H9 (cell line): Measurements from ENCODE around the gene ALKBH4. TPM values are rescaled to one million over a fixed set of nuclear protein-coding genes. Genes with fewer than 3 reads are reported as not detected.

Experiments
- DNase-seq: peaks from one replicate; pipeline ENCODE4 v3.0.0-alpha.2; 2017
- H2AFZ ChIP-seq: one replicate; pipeline ENCODE4 v1.6.1; 2013; ENCODE audit warnings: mild to moderate bottlenecking, low read length, control low read depth, moderate library complexity
- H2AK5ac ChIP-seq: 2 replicates; pipeline ENCODE4 v1.6.1; 2013; ENCODE audit warnings: low read length, control low read depth, mixed read lengths; ENCODE audit not compliant: insufficient read length
- H2BK120ac ChIP-seq: one replicate; pipeline ENCODE4 v1.6.1; 2013; ENCODE audit warnings: low read depth, mild to moderate bottlenecking, low read length, control low read depth, inconsistent platforms; ENCODE audit not compliant: poor library complexity, severe bottlenecking
- H2BK12ac ChIP-seq: 2 replicates; pipeline ENCODE4 v1.6.1; 2013; ENCODE audit warnings: low read length, control low read depth, mixed read lengths, low read depth; ENCODE audit not compliant: insufficient read length
- H2BK15ac ChIP-seq: 2 replicates; pipeline ENCODE4 v1.6.1; 2013; ENCODE audit warnings: low read depth, low read length, control low read depth
- H2BK20ac ChIP-seq: one replicate; pipeline ENCODE4 v1.6.1; 2013; ENCODE audit warnings: low read depth, mild to moderate bottlenecking, low read length, control low read depth, inconsistent platforms; ENCODE audit not compliant: poor library complexity, severe bottlenecking
- H2BK5ac ChIP-seq: 2 replicates; pipeline ENCODE4 v1.6.1; 2013; ENCODE audit warnings: low read length, control low read depth, mixed read lengths; ENCODE audit not compliant: insufficient read length
- H3K14ac ChIP-seq: 2 replicates; pipeline ENCODE4 v1.6.1; 2013; ENCODE audit warnings: low read length, control low read depth; ENCODE audit not compliant: insufficient read depth
- H3K18ac ChIP-seq: 2 replicates; pipeline ENCODE4 v1.6.1; 2013; ENCODE audit warnings: low read depth, mild to moderate bottlenecking, mixed read lengths, low read length, control low read depth; ENCODE audit not compliant: insufficient read length
- H3K23ac ChIP-seq: 2 replicates; pipeline ENCODE4 v1.6.1; 2013; ENCODE audit warnings: low read length, control low read depth, mixed read lengths, low read depth; ENCODE audit not compliant: insufficient read length
- H3K23me2 ChIP-seq: 2 replicates; pipeline ENCODE4 v1.6.1; 2013; ENCODE audit warnings: low read depth, mild to moderate bottlenecking, mixed read lengths, low read length, control low read depth; ENCODE audit not compliant: insufficient read length, poor library complexity, severe bottlenecking
- H3K27ac ChIP-seq: 2 replicates; pipeline ENCODE4 v1.5.1; 2013; ENCODE audit warnings: low read length, control low read depth, mixed read lengths, low read depth; ENCODE audit not compliant: insufficient read length
- H3K27me3 ChIP-seq: 2 replicates; pipeline ENCODE4 v1.6.1; 2013; ENCODE audit warnings: low read length, control low read depth, inconsistent platforms; ENCODE audit not compliant: insufficient read depth
- H3K4ac ChIP-seq: 2 replicates; pipeline ENCODE4 v1.6.1; 2013; ENCODE audit warnings: low read depth, mild to moderate bottlenecking, control low read depth, inconsistent platforms, low read length, moderate library complexity
- H3K4me1 ChIP-seq: 2 replicates; pipeline ENCODE4 v1.6.1; 2013; ENCODE audit warnings: low read length, control low read depth, inconsistent platforms; ENCODE audit not compliant: insufficient read depth
- H3K4me2 ChIP-seq: 2 replicates; pipeline ENCODE4 v1.6.1; 2013; ENCODE audit warnings: low read length, control low read depth, mixed read lengths; ENCODE audit not compliant: insufficient read length, insufficient read depth
- H3K56ac ChIP-seq: 2 replicates; pipeline ENCODE4 v1.6.1; 2013; ENCODE audit warnings: low read depth, mild to moderate bottlenecking, mixed read lengths, low read length, control low read depth; ENCODE audit not compliant: insufficient read length
- H3K79me1 ChIP-seq: 2 replicates; pipeline ENCODE4 v1.6.1; 2013; ENCODE audit warnings: low read depth, mild to moderate bottlenecking, moderate library complexity, low read length, control low read depth, inconsistent platforms; ENCODE audit not compliant: insufficient read depth, poor library complexity, severe bottlenecking
- H3K79me2 ChIP-seq: 2 replicates; pipeline ENCODE4 v1.6.1; 2013; ENCODE audit warnings: low read length, control low read depth, inconsistent platforms; ENCODE audit not compliant: insufficient read depth
- H3K9ac ChIP-seq: 2 replicates; pipeline ENCODE4 v1.6.1; 2013; ENCODE audit warnings: low read length, control low read depth, mixed read lengths; ENCODE audit not compliant: insufficient read length; ENCODE audit errors: extremely low read depth
- H3K9me3 ChIP-seq: one replicate; pipeline ENCODE4 v1.6.1; 2013; ENCODE audit warnings: low read depth, low read length, inconsistent platforms; ENCODE audit not compliant: control insufficient read depth
- H3T11ph ChIP-seq: one replicate; pipeline ENCODE4 v1.6.1; 2013; ENCODE audit warnings: mild to moderate bottlenecking, low read length, control low read depth, inconsistent platforms
- H4K20me1 ChIP-seq: one replicate; pipeline ENCODE4 v1.6.1; 2013; ENCODE audit not compliant: control insufficient read depth, insufficient read length, insufficient read depth
- H4K5ac ChIP-seq: 2 replicates; pipeline ENCODE4 v1.6.1; 2013; ENCODE audit warnings: low read depth, mild to moderate bottlenecking, mixed read lengths, low read length, control low read depth; ENCODE audit not compliant: insufficient read length
- H4K8ac ChIP-seq: replicated peaks from 2 replicates; pipeline ENCODE4 v1.6.1; 2013; ENCODE audit warnings: low read length, control low read depth, mixed read lengths, low read depth; ENCODE audit not compliant: insufficient read length
- H4K91ac ChIP-seq: 2 replicates; pipeline ENCODE4 v1.6.1; 2013; ENCODE audit warnings: low read depth, mild to moderate bottlenecking, moderate library complexity, mixed read lengths, low read length, control low read depth; ENCODE audit not compliant: insufficient read length
- H3K27ac Mint-ChIP-seq, 3 experiments: 2 replicates in 2 of 3; 3 replicates in 1 of 3; pipeline ENCODE4 v1.8.0; 2020 to 2021; ENCODE audit warnings: mixed read lengths in 3 of 3, mild to moderate bottlenecking in 1 of 3, moderate library complexity in 1 of 3
- H3K27me3 Mint-ChIP-seq: 2 replicates; pipeline ENCODE4 v1.8.0; 2021; ENCODE audit warnings: low read depth, mild to moderate bottlenecking, moderate library complexity, mixed read lengths
- H3K36me3 Mint-ChIP-seq, 3 experiments: 2 replicates in 2 of 3; 3 replicates in 1 of 3; pipeline ENCODE4 v1.8.0; 2020 to 2021; ENCODE audit warnings: low read depth in 3 of 3, mixed read lengths in 3 of 3; ENCODE audit not compliant: insufficient read depth in 1 of 3
- H3K4me1 Mint-ChIP-seq, 2 experiments: 2 replicates each; pipeline ENCODE4 v1.8.0; 2020; ENCODE audit warnings: mixed read lengths in 2 of 2
- H3K4me3 Mint-ChIP-seq, 2 experiments: 2 replicates in 1 of 2; 3 replicates in 1 of 2; pipeline ENCODE4 v1.8.0; 2020 to 2021; ENCODE audit warnings: mild to moderate bottlenecking in 2 of 2, mixed read lengths in 2 of 2, moderate library complexity in 1 of 2
- H3K9me3 Mint-ChIP-seq, 2 experiments: 2 replicates in 1 of 2; 3 replicates in 1 of 2; pipeline ENCODE4 v1.8.0; 2020; ENCODE audit warnings: mild to moderate bottlenecking in 2 of 2, mixed read lengths in 2 of 2, moderate library complexity in 1 of 2
- CTCF ChIP-seq: fragments of 200-600 bp; sonication (generic); conservative IDR thresholded peaks from 3 replicates; pipeline ENCODE4 v1.8.0; 2021; ENCODE audit warnings: antibody characterized with exemption, mild to moderate bottlenecking
- WGBS: extraction: QIAGEN DNeasy Blood & Tissue Kit; methylation state at CpG from one replicate; pipeline ENCODE4 v1.1.7; 2013; ENCODE audit warnings: missing lambda C conversion rate, low lambda C conversion rate, mixed read lengths; ENCODE audit not compliant: insufficient read length; ENCODE audit errors: extremely low coverage; 5-methylcytosine and 5-hydroxymethylcytosine counted together
- total RNA-seq: library from RNA; stranded (reverse); gene quantifications from 2 replicates; pipeline ENCODE4 v1.2.1, GENCODE V29; 2021

Gene ALKBH4
- total RNA-seq, 1 experiment from 2014 or later: 23.9 TPM

- Mint-ChIP-seq H3K4me1 (peaks cover 10 to 14% of the 10 kb centered on the region in 2 experiments), H3K4me3 (no peak overlapping the region), H3K27me3 (no peaks in the 10 kb centered on the region), H3K27ac (peak overlapping the region in 2 of 3 experiments; percentile 79 to 84; a peak in 3 of 7 replicates), H3K36me3 (peaks cover 4 to 27% (median 4%) of the 10 kb centered on the region in 3 experiments; a peak in 6 of 7 replicates), H3K9me3 (no peaks in the 10 kb centered on the region)
- Histone ChIP-seq H3T11ph (no peak overlapping the region), H4K91ac (no peak overlapping the region), H3K23ac (no peak overlapping the region), H3K4ac (0 out of 2 replicates have a peak overlapping the region, but pooled peaks have one; percentile 43), H3K9me3 (no peaks in the 10 kb centered on the region), H4K20me1 (no peaks in the 10 kb centered on the region), H3K56ac (no peak overlapping the region), H3K27ac (no peak overlapping the region), H4K5ac (no peak overlapping the region), H3K27me3 (no peaks in the 10 kb centered on the region), H2AFZ (no peak overlapping the region), H2BK5ac (no peak overlapping the region), H3K4me2 (no peak overlapping the region), H2BK15ac (no peak overlapping the region), H3K4me1 (no peaks in the 10 kb centered on the region; the same call in 1 of the 2 replicates), H3K14ac (no peak overlapping the region), H3K79me2 (no peaks in the 10 kb centered on the region), H4K8ac (no peak overlapping the region), H3K9ac (no peak overlapping the region), H3K18ac (no peak overlapping the region), H3K23me2 (no peaks in the 10 kb centered on the region), H3K79me1 (no peaks in the 10 kb centered on the region), H2BK20ac (no peak overlapping the region), H2AK5ac (no peak overlapping the region), H2BK120ac (no peak overlapping the region), H2BK12ac (no peak overlapping the region)
- WGBS: no CpG with 5 or more reads among the region's 17 CpGs
- TF ChIP-seq CTCF: no peak
- peak; percentile 86 for DNase-seq
These were observed 24.5 kb downstream of the ALKBH4 start for GRCh38 chr7:102439963-102440795.
